Daoy (cell line): ENCODE results near the gene GPX4. TPM values are rescaled to one million over a fixed set of nuclear protein-coding genes. Genes with fewer than 3 reads are reported as not detected.

ENCODE experiments used
- DNase-seq: peaks from one replicate; pipeline ENCODE4 v3.0.0-alpha.2; 2015; ENCODE audit warnings: low read depth
- total RNA-seq: library from RNA; depleted of rRNA; stranded (reverse); fragments of >200 nt; shearing (Covaris generic); gene quantifications from 2 replicates; pipeline ENCODE4 v1.2.3, GENCODE V29; 2014

GPX4 gene
- total RNA-seq, 1 experiment from 2014 or later = 373 TPM

DNA sequence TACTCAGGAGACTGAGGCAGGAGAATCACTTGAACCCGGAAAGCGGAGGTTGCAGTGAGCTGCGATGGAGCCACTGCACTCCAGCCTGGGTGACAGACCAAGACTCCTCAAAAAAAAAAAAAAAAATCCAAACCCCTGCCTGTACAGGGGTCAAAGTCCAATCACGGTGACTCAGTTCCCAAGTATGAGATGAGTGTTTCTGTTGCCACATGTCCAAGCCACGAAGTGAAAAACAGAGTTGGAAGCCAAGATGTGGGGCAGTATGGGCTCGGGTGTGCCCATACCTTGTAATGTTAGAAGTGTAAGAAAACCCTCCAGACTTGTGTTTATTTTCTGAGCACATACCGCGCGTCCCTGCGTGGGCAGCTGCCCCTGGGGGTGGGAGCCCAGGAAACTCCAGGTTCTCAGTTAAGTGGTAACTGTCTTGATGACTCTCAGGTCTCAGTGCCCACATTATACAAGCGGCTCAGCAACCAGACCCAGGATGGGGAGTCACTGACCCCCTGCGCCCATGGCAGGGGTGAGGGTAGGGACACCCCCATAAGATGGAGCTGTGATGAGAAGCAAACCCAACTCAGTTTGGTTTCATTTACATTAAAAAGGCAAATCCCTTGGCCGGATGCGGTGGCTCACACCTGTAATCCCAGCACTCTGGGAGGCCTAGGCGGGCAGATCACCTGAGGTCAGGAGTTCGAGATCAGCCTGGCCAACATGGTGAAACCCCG, 1.2 kb upstream of the GPX4 start:
- peak; percentile 99 for DNase-seq

DNA sequence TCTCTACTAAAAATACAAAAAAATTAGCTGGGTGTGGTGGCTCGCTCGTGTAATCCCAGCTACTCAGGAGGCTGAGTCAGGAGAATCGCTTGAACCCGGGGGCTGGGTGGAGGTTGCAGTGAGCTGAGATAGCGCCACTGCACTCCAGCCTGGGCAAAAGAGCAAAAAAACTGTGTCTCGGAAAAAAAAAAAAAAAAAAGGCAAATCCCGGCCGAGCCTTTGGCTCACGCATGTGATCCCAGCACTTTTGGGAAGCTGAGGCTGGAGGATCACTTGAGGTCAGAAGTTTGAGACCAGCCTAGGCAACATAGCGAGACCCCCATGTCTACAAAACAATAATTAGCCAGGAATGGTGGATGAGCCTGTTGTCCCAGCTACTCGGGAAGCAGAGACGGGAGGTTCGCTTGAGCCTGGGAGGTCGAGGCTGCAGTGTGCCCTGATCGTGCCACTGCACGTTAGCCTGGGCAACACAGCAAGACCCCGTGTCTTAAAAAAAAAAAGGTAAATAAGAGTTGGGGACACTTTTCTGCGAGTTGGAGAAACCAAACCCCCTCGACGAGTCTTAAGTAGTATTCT, 574 bp upstream of the GPX4 start:
- DNase-seq = peak; percentile 73

DNA sequence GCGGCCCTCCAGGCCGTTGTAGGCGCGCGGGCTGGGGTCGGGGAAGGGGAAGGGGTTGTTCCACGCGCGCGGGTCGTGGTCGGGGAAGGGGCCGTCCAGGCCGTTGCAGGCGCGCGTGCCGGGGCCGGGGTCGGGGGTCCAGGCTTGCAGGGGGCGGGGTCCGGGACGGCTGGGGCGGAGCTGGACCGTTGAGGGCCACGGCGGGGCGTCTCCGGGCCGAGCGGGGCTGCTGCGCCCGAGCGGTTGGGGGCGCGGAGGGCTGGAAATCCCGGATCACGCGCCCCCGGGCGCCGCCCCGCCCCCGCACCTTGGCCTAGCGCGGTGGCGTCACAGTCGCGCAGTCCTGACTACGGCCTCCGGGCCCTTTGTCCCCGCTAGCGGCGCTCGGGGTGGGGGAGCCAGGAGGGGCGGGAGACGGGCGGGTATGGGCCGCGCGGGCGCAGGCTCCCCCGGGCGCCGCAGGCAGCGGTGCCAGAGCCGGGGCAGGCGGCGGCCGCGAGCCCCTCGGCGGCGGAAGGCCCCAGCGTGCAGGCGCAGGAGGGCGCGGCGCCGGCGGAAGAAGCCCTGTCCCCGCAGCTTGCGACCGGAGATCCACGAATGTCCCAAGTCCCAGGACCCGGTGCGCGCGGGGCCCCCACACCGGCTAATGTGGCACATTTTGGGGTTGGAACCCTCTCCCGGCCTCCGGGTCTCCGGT, 665 bp downstream of the GPX4 start:
- DNase-seq = peak; percentile 86

DNA sequence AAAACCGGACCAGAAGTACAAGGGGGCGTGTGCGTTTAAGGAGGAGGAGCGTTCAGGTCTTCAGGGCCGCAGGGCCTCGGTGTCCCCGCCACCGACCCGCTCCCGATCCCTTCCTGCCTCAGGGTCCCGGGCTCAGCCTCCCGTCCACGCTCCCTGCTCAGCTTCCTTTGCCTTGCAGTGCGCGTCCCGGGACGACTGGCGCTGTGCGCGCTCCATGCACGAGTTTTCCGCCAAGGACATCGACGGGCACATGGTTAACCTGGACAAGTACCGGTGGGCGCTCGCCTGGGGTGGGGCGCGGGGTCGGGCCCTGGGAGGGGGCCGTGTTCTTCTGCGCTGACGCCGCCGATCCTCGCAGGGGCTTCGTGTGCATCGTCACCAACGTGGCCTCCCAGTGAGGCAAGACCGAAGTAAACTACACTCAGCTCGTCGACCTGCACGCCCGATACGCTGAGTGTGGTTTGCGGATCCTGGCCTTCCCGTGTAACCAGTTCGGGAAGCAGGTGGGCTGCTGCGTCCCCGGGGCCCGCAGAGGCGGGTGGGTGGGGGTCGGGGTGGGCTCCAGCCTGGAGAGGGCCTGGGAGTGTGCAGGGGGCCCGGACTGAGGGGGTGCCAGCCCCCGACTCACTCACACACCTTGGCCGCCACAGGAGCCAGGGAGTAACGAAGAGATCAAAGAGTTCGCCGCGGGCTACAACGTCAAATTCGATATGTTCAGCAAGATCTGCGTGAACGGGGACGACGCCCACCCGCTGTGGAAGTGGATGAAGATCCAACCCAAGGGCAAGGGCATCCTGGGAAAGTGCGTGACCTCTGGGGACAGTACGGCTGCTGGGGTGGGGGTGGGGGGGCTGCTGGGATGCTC, 1.4 kb downstream of the GPX4 start:
- peak; percentile 65 for DNase-seq

DNA sequence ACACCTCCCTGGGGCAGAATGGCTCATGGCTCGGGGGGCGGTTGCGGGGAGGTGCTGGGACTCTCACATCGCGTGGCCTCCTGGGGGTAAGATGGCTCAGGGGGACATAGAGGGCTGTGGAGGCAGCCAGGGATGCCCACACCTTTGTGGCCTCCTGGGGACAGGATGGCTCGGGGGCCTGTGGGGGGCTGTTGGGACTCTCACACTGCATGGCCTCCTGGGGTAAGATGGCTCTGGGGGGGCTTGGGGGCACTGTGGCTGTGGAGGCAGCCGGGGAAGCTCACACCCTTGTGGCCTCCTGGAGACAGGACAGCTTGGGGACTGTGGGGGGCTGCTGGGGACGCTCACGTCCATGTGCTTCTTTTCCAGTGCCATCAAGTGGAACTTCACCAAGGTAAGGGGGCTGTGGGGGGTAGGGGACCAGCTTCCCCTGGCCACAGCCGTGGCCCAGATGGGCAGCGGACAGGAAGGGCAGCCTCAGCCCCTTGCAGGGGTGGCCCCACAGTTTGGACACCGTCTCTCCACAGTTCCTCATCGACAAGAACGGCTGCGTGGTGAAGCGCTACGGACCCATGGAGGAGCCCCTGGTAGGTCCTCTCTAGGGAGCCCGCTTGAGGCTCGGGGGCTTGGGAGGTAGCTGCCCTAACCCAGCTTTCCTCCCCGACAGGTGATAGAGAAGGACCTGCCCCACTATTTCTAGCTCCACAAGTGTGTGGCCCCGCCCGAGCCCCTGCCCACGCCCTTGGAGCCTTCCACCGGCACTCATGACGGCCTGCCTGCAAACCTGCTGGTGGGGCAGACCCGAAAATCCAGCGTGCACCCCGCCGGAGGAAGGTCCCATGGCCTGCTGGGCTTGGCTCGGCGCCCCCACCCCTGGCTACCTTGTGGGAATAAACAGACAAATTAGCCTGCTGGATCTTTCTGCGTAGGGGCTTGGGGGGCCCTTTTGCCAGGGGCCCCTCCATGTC, 2.4 kb downstream of the GPX4 start:
- DNase-seq = no peak

DNA sequence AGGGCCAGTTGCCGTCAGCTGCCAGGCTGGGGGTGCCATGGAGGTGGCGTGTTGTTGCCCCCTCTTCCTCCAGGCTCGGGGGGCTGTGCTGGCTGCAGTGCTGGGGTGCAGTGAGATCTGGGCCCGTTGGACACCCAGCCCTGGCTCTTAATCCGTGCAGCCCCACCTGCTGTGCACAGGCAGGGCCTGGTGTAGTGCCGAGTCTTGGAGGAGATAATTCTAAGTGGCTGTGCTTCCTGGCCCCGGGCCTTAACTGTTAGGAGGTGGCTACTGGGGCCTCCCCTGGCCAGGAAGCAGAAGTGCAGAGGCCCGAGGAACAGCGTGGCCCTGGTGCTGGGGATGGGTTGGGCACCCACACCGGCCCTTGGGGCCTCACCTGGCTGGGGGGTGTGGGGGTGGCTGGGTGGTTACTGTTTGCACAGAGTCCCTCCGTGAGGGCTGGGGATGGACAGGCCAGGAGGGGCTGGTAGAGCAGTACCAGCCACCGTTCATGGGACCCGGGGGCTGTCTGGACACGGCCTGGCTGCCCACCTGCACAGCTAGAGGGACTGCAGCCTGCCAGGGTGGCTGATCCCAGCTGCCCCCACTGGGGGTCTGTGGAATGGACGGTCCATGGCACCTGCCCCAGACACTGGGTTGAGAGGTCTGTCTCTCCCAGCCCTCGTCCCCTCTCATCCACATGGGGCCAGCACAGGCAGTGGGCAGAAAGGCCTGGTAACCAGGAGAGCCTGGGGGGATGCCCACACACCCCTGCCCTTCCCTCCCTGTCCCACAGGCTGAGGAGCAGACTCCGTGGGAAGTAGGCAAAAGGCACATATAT, 3.3 kb downstream of the GPX4 start:
- peak; percentile 71 for DNase-seq

DNA sequence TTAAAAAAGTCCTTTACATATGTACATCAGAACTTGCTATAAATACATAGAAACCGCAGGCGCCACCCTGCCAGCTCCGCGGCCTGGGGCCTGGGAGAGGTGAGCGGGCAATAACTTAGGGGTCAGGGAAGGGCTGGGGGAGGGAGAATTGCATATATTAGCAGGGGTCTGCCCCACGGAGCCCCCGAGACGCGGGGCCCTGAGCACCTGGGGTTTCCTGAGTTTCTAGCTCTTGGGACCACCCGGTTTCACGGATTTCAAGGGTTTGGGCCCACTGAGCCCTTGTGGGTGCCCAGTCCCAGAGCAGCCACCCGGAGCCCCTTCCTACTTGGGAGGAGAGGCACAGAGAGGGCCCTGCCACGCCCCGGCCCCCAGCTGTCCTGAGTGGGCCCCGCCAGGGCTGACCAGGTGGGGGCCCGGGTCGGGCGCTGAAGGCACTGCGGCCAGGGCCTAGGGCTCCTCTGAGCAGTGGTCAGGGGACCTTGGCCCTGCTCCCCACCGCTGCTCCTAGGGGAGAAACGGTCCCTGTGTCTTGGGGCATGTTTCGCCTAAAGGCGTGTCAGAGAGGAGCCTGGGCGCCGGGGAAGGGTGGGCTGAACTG, 4.0 kb downstream of the GPX4 start:
- DNase-seq = no peak

DNA sequence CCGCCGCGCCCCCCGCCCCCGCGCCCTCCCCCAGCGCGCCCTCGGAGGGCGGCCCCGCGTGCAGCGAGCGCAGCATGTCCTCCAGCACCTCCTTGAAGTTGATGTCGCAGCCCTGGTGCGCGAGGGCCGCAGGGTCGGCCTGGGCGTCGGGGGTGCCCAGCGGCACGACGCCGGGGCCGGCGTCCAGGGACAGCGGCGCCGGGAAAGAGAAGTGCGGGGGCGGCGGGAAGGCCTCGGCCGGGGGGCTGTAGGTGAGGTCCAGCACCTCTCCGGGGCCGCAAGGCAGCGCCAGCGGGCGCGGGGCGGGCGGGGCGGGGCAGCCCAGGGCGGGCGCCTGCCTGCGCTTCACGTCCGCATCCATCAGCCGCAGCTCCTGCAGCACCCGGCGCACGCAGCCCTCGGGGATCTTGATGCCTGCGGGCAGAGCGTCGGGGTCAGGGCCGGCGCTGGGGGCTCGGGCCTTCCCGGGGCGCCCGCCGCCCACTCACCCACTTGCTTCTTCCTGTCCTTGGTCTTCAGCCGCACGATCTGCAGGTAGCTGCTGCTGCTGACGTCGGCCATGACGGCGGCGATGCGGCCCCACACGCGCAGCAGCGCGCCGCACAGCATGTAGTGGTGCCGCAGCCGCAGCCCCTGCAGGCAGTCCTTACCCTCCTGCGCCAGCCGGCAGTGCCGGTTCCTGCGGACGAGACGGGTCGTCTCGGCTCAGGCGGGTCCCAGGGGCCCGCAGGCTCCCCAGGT, 4.7 kb downstream of the GPX4 start:
- DNase-seq = no peak

DNA sequence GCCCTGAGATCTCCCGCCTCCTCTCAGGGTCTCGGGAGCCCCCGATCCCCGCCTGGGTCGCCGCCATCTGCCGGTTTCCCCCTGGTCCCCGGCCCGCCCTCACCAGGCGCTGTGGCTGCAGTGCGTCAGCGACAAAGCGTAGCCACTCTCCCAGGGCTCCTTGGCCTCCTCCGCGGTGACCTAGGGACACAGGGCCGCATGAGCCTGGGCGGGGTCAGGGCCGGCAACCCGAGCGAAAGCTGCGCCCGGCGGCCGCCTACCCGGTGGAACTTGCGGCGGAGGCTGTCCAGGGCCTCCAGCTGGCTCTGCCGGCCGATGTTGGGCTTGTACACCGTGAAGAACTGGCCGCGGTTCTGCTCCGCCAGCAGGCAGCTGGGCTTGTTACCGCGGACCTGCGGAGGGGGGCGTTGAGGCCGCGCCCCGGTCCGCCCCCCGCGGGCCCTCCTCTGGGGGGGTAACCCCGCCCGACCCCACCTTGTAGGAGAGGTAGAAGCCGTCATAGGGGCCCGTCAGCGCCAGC, 5.3 kb downstream of the GPX4 start:
- no peak for DNase-seq

DNA sequence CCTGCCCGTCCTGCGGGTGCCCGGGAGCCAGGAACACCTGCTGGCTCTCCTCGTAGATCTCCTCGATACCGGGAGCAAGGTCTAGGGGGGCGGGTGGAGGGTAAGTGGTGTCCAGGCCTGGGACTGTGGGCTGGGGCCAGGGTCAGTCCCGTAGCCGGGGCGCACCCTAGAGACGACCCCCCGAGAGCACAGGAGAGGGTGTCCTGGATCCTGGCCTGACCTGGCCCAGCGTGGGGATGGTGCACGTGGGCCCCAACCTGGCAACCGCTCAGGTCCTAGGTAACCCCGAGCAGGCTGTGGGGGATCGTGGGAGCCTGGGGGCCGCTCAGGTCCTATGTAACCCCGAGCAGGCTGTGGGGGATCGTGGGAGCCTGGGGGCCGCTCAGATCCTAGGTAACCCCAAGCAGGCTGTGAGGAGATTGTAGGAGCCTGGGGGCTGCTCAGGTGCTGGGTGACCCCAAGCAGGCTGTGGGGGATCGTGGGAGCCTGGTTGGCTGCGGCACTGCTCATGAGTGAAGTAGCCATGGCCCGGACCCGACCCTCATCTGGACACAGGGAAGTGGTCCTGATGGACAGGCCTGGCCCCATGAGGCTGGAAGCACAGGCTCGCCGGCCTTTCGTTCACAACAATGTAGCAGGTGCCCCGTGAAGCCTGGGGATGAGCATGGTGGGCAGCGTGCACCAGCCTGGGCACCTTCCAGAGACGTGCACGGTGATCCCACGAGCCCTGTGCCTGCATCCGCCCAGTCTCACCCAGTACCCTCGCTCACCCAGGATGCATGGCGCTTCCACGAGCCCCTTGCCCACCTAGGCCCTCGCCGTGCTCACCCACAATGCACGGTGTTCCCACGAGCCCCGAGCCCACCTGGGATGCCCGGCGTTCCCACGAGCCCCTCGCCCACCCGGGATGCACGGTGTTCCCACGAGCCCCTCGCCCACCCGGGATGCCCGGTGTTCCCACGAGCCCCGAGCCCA, 6.2 kb downstream of the GPX4 start:
- no peak for DNase-seq

DNA sequence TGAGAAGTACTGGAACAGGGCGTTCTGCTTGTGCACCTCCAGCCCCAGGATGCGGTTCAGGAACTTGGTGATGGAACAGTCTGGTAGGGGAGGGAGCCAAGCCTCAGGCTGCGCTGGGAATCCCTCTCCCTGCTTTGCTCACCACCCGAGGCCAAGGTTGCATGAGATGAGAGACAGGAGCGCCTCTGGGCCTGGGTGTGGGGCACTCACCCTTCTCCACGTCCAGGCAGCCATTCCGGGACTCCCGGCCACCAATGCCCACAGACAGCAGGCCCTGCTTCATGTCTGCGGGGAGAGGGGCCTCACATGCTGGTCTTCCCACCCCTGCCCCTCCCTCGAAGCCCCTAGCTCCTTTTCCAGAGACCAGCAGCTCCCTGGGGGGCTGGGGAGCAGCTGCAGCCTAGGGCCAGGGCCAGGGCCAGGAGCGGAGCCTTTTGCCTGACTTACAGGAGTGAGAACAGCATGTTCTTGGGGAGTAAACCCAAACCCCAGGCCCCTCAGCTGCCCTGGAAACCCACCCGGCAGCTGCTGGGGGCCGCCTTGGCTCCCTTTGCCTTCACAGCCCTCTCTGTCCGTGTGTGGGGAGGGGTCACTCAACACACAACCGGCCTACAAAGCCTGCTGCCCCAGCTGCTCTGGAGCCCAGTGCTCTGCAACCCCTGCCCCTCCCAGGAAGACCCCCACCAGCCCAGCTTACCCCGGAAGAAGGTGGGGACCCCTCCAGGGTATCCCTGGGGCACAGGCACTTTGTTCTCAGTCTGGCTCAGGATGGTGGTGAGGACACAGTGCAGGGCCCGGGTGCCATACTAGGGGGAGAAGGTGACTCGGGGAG, 7.2 kb downstream of the GPX4 start:
- DNase-seq = peak; percentile 42

DNA sequence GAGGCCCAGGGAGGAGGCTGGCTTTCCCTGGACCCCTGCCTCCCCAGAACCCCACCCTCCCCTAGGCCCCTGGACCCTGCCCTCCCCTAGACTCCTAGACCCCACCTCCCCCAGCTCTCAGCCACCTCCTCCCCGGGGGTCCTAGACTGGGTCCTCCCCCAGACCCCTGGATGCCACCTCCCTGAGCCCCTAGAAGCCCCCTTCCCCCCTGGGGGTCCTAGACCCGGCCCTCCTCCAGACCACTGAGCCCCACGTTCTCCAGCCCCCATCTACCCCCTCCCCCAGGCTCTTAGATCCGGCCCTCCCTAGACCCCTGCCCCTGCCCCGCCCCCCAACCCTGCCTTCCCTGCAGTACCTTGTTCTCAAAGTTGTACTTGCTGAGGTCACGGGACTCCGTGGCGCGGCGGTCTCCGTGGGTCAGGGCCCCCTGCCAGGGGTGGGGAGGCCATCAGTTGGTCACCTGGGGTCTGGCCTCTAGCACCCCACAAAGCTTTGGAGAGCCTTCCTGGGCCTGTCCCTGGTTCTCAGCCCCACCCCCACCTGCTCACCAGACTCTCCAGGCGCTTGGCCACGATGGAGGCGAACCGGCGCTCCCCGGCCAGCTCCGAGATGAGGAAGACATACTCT, 8.0 kb downstream of the GPX4 start:
- no peak for DNase-seq

DNA sequence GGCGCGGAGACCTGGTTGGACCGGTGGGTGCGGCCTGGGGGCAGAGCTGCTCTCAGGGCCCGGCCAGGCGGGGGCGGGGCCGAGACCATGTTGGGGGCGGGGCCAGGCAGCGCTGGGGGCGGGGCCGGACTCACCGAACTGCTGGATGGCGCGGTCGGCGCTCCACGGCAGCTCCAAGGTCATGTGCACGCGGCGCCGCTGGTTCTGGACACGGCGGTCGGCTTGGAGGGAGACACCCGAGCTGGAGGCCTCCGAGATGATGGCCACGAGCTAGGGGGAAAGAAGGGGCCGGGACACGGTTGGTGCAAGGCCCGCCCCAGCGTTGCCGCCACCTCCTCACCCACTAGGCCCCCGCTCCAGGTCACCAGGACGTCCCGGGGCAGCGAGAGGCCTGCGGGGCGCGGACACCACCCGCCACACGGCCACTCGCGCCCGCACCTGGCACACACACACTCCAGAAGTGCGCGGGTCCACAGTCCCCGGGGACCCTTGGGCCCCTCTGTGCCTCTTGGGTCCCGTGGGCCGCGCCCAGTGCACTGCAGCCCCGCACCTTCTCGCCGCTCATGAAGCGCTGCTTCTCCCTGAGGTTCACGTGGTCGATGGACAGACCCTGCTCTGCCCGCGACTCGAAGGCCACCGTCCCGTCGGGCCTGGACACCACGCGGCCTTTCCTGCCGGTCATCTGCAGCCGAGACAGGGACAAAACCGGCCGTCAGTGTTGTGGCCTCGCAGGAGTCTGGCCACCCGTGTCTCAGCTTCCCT, 8.7 kb downstream of the GPX4 start:
- DNase-seq = no peak

DNA sequence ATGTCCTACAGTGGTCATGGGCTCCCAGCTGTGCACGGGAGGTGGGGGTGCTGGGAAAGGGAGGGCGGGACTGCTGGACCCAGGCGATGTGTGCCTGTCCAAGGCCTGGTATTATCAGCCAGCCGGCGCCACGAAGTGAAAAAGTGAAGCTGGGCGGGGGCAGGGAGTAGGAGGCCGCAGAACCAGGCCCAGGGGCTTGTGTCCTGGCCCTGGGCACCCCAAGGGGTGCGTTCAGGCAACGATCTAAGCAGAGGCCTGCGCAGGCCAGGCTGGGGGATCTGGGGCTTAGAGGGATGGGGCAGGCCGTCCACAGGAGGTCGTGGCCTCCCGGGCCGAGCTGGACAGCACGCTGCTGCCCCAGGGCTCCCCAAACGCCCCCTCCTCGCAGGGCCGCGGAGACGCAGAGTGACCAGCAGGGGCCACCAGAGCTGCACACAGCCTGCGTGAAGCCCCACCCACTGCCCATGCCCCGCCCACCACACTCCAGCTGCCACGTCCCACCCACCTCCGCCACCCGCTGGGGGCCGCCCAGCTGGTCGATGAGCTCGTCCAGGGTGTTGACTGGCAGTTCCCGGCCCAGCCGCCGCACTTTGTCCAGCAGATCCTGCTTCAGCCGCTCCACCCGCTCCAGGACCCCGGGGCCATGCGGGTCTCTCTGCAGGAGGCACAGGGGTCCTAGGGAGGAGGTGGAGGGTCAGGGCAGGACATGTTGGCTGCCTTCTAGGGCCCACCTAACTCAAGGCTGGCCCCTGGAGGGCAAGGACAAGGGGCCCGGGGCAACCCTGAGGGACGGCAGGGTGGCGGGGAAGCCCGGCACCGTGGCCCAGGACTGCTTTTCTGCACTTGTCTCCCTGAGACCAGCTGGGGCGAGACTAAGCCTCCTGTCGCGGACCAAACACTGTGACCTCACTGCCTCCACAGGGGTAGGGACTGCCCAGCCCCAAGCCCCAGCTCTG, 9.5 kb downstream of the GPX4 start:
- peak; percentile 98 for DNase-seq
